ENCODE measurements around the gene FCMR.

The FCMR gene

GRCh38 chr1:206967096-206967849, 45.5 kb upstream of the FCMR start:
- no peak for ATAC-seq
- no peak for TF ChIP-seq TSHZ2 (CRISPR knock-in tag; IDR thresholded peaks at IDR 0.05)
- TF ChIP-seq GLIS3 (CRISPR knock-in tag; IDR thresholded peaks at IDR 0.05) = no peak
- no peak for TF ChIP-seq POU6F1 (CRISPR knock-in tag; IDR thresholded peaks at IDR 0.05; ENCODE audit: borderline replicate concordance, low read depth)
- TF ChIP-seq CSRNP3 (CRISPR knock-in tag; IDR thresholded peaks at IDR 0.05) = no peak
- no peak for TF ChIP-seq ESRRG (CRISPR knock-in tag; IDR thresholded peaks at IDR 0.05)

- TF ChIP-seq ZC3H10 (CRISPR knock-in tag; IDR thresholded peaks at IDR 0.05) (no peak), ESRRG (CRISPR knock-in tag; IDR thresholded peaks at IDR 0.05) (no peak), GLIS3 (CRISPR knock-in tag; IDR thresholded peaks at IDR 0.05) (no peak), POU6F1 (CRISPR knock-in tag; IDR thresholded peaks at IDR 0.05; ENCODE audit: borderline replicate concordance, low read depth) (no peak), SNAI2 (CRISPR knock-in tag; IDR thresholded peaks at IDR 0.05) (no peak), PATZ1 (CRISPR knock-in tag; IDR thresholded peaks at IDR 0.05; ENCODE audit: borderline replicate concordance) (no peak), BACH2 (CRISPR knock-in tag; IDR thresholded peaks at IDR 0.05; ENCODE audit: borderline replicate concordance) (no peak), ZNF565 (CRISPR knock-in tag; conservative IDR thresholded peaks at IDR 0.05; ENCODE audit: low read depth) (no peak), CREB5 (CRISPR knock-in tag; IDR thresholded peaks at IDR 0.05; ENCODE audit: low read depth) (no peak), OSR1 (CRISPR knock-in tag; IDR thresholded peaks at IDR 0.05) (no peak), RARB (CRISPR knock-in tag; IDR thresholded peaks at IDR 0.05) (no peak), TSHZ2 (CRISPR knock-in tag; IDR thresholded peaks at IDR 0.05) (no peak), ZNF70 (CRISPR knock-in tag; IDR thresholded peaks at IDR 0.05) (no peak), TOX (CRISPR knock-in tag; IDR thresholded peaks at IDR 0.05; ENCODE audit: borderline replicate concordance) (no peak), ZFP3 (CRISPR knock-in tag; IDR thresholded peaks at IDR 0.05) (no peak), CSRNP3 (CRISPR knock-in tag; IDR thresholded peaks at IDR 0.05) (no peak), ZNF8 (CRISPR knock-in tag; IDR thresholded peaks at IDR 0.05) (no peak)
- ATAC-seq = no peak
These were observed 44.0 kb upstream of the FCMR start for GRCh38 chr1:206965781-206966180.

Measured in SK-N-SH treated with all-trans-retinoic acid at 6 μM for 48 hours (cell line).